Smooth muscle cell (in vitro differentiated cells): ENCODE results near the gene SFXN1. TPM values are rescaled to one million over a fixed set of nuclear protein-coding genes. Genes with fewer than 3 reads are reported as not detected.

Experiments
- DNase-seq: peaks from one replicate; lab custom pipeline; 2025; ENCODE audit not compliant: unreplicated experiment; lab: John Stamatoyannopoulos, UW
- H2AFZ ChIP-seq: fragments of 200-600 bp; sonication (generic); 2 replicates; pipeline ENCODE4 v1.6.0; 2016; ENCODE audit warnings: antibody characterized with exemption, low read depth, mild to moderate bottlenecking
- H3F3A ChIP-seq: fragments of 200-600 bp; sonication (generic); 2 replicates; pipeline ENCODE4 v1.6.0; 2017; ENCODE audit warnings: antibody characterized with exemption, low read depth
- H3K27ac ChIP-seq: fragments of 200-600 bp; sonication (generic); 2 replicates; pipeline ENCODE4 v1.5.1; 2016; ENCODE audit warnings: low read depth, mild to moderate bottlenecking
- H3K27me3 ChIP-seq: fragments of 200-600 bp; sonication (generic); 2 replicates; pipeline ENCODE4 v1.6.1; 2016; ENCODE audit warnings: low read depth, mild to moderate bottlenecking
- H3K36me3 ChIP-seq: fragments of 200-600 bp; sonication (generic); 2 replicates; pipeline ENCODE4 v1.5.1; 2016; ENCODE audit warnings: low read depth
- H3K4me1 ChIP-seq: fragments of 200-600 bp; sonication (generic); 2 replicates; pipeline ENCODE4 v1.5.1; 2016; ENCODE audit warnings: low read depth
- H3K4me2 ChIP-seq: fragments of 200-600 bp; sonication (generic); 2 replicates; pipeline ENCODE4 v1.6.0; 2016; ENCODE audit warnings: mild to moderate bottlenecking
- H3K4me3 ChIP-seq: fragments of 200-600 bp; sonication (generic); 2 replicates; pipeline ENCODE4 v1.5.1; 2016; ENCODE audit warnings: mild to moderate bottlenecking
- H3K79me2 ChIP-seq: fragments of 200-600 bp; sonication (generic); 2 replicates; pipeline ENCODE4 v1.6.0; 2016; ENCODE audit warnings: low read depth, mild to moderate bottlenecking
- H3K9ac ChIP-seq: fragments of 200-600 bp; sonication (generic); 2 replicates; pipeline ENCODE4 v1.6.0; 2016; ENCODE audit warnings: low read depth
- H3K9me3 ChIP-seq: fragments of 200-600 bp; sonication (generic); replicated peaks from 2 replicates; pipeline ENCODE4 v1.5.1; 2016; ENCODE audit warnings: low read depth
- H4K20me1 ChIP-seq: fragments of 200-600 bp; sonication (generic); 2 replicates; pipeline ENCODE4 v1.6.0; 2016; ENCODE audit warnings: low read depth
- WGBS: methylation state at CpG from one replicate; pipeline ENCODE4 v1.1.7; 2016; ENCODE audit warnings: low lambda C conversion rate; 5-methylcytosine and 5-hydroxymethylcytosine counted together
- polyA plus RNA-seq: library from polyadenylated mRNA; unstranded; fragments of >200 nt; fragmentation: Nextera tagmentation; extraction: Ambion mirVana; gene quantifications from 2 replicates; pipeline ENCODE4 v1.2.1, GENCODE V29; 2016
- total RNA-seq: library from RNA; depleted of rRNA; stranded (reverse); fragments of >200 nt; gene quantifications from 2 replicates; pipeline ENCODE4 v1.2.3, GENCODE V29; 2014
- TF ChIP-seq, protein P1 (sequence below): fragments of 200-600 bp; sonication (generic); IDR thresholded peaks from 2 replicates; pipeline ENCODE4 v1.5.1; 2017; ENCODE audit warnings: borderline replicate concordance, mild to moderate bottlenecking, antibody characterized with exemption; ENCODE audit not compliant: insufficient read depth, poor library complexity, severe bottlenecking

SFXN1 gene
- total and polyA plus RNA-seq, 2 experiments from 2014 or later, result 63.9 to 136 TPM

DNA sequence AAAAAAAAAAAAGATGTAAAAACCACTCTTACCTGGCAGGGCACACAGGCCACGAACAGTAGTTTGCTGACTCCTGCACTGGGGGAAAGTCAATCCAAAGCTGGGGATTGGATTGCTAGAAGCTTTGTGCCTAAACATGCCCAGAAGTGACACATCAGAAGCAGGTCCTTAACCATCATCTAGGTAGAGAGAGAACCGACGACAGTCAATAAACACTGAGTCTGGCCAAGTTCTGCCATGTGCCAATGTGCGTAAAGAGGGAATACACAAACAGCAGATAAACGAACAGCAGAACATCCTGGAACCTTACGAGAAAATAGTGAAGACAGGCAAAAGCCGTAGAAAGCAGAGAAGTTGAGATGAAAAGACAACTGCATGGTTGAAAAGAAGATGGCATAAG, 14.9 kb downstream of the SFXN1 start:
- Histone ChIP-seq H2AFZ (no peak overlapping the region), H3K36me3 (no peaks in the 10 kb centered on the region), H3K79me2 (peaks cover 57% of the 10 kb centered on the region), H3K4me2 (no peak overlapping the region), H4K20me1 (peaks cover 96% of the 10 kb centered on the region), H3K27me3 (no peaks in the 10 kb centered on the region), H3K4me3 (no peak overlapping the region), H3K27ac (peak overlapping the region; percentile 75), H3K4me1 (no peaks in the 10 kb centered on the region), H3K9me3 (no peaks in the 10 kb centered on the region), H3F3A (no peaks in the 10 kb centered on the region), H3K9ac (no peak overlapping the region)
- DNase-seq, result no peak
- TF ChIP-seq, protein P1, sequence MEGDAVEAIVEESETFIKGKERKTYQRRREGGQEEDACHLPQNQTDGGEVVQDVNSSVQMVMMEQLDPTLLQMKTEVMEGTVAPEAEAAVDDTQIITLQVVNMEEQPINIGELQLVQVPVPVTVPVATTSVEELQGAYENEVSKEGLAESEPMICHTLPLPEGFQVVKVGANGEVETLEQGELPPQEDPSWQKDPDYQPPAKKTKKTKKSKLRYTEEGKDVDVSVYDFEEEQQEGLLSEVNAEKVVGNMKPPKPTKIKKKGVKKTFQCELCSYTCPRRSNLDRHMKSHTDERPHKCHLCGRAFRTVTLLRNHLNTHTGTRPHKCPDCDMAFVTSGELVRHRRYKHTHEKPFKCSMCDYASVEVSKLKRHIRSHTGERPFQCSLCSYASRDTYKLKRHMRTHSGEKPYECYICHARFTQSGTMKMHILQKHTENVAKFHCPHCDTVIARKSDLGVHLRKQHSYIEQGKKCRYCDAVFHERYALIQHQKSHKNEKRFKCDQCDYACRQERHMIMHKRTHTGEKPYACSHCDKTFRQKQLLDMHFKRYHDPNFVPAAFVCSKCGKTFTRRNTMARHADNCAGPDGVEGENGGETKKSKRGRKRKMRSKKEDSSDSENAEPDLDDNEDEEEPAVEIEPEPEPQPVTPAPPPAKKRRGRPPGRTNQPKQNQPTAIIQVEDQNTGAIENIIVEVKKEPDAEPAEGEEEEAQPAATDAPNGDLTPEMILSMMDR, result no peak
- 67% methylated on average over 7 of the region's 7 CpGs for WGBS

DNA sequence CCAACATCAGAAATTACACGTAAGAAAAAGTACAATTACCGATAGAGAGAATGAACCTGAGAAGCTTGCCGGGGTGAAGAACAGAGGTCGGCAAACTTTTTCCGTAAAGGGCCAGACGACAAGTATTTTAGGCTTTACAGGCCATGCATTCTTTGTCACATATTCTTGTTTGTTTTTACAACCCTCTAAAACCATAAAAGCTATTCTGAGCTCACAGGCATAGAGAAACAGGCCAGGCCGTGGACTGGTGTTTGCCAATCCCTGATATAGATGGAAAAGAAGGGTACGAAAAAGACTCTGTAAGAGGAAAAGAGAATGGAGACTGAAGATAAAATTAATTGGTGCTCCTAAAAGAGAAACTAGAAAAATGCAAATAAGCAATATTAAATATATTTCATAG, 15.4 kb downstream of the SFXN1 start:
- no peaks in the 10 kb centered on the region for H3F3A ChIP-seq
- no peaks in the 10 kb centered on the region for H3K36me3 ChIP-seq
- TF ChIP-seq, protein P1, result no peak
- no peaks in the 10 kb centered on the region for H3K9me3 ChIP-seq
- no peak overlapping the region for H2AFZ ChIP-seq
- 35% methylated on average over 8 of the region's 8 CpGs for WGBS
- H3K27me3 ChIP-seq, result no peaks in the 10 kb centered on the region
- no peak for DNase-seq
- H3K4me1 ChIP-seq, result no peaks in the 10 kb centered on the region
- no peak overlapping the region for H3K4me3 ChIP-seq
- H4K20me1 ChIP-seq, result peaks cover 95% of the 10 kb centered on the region
- H3K79me2 ChIP-seq, result peaks cover 55% of the 10 kb centered on the region
- H3K9ac ChIP-seq, result no peak overlapping the region
- H3K4me2 ChIP-seq, result no peak overlapping the region
- peak overlapping the region; percentile 75 for H3K27ac ChIP-seq

DNA sequence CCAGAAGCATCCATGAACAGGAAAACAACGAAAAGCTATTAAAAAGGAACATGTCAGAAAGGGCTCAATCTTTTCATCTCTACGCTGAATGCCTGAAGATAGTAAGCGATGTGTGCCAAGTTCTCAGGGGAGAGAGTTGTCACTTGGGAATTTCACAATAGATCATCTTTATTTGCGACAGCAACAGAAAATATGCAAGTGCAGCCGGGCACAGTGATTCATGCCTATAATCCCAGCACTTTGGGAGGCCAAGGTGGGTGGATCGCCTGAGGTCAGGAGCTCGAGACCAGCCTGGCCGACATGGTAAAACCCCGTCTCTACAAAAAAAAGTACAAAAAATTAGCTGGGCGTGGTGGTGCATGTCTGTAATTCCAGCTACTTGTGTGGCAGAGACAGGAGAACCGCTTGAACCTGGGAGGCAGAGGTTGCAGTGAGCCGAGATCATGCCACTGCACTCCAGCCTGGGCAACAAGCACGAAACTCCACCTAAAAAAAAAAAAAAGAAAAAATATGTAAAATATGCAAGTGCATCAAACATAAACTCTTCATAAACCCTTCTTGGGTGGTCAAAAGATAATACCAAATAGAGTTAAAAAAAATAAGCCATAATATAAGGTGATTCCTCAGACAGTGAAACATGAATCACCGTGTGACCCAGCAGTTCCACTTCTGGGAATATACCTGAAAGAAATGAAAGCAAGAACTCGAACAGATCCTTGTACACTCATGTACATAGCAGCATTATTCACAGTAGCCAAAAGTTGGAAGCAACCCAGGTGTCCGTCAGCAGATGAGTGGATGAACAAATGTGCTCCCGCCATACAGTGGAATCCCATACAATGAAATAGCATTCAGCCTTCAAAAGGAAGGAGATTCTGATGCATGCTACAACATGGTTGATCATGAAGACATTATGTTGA, 16.2 kb downstream of the SFXN1 start:
- H4K20me1 ChIP-seq, result peaks cover 95% of the 10 kb centered on the region
- H3K79me2 ChIP-seq, result peaks cover 47% of the 10 kb centered on the region
- no peak overlapping the region for H3K9ac ChIP-seq
- H3K9me3 ChIP-seq, result no peaks in the 10 kb centered on the region
- no peaks in the 10 kb centered on the region for H3F3A ChIP-seq
- H3K27ac ChIP-seq, result peak overlapping the region; percentile 75
- H3K4me2 ChIP-seq, result no peak overlapping the region
- no peaks in the 10 kb centered on the region for H3K4me1 ChIP-seq
- TF ChIP-seq, protein P1, result no peak
- H2AFZ ChIP-seq, result no peak overlapping the region
- no peak for DNase-seq
- no peaks in the 10 kb centered on the region for H3K27me3 ChIP-seq
- no peaks in the 10 kb centered on the region for H3K36me3 ChIP-seq
- 59% methylated on average over 17 of the region's 17 CpGs for WGBS
- H3K4me3 ChIP-seq, result no peak overlapping the region
